IMR-90 (cell line): ENCODE measurements around the gene RDH16. TPM values are rescaled to one million over a fixed set of nuclear protein-coding genes. Genes with fewer than 3 reads are reported as not detected.

Experiments
- ATAC-seq: fragments of 200-7000 bp; cut with Tn5 transposase; 2 replicates; pipeline ENCODE4 v1.9.1; 2020; ENCODE audit warnings: low read depth, mild to moderate bottlenecking, moderate library complexity
- BruUV-seq: library from RNA; stranded (reverse); fragments of 400-500 nt; replicated peaks from 2 replicates; lab custom pipeline; 2021; lab: Mats Ljungman, UMichigan
- CTCF ChIA-PET: fragments of 300-600 bp; formaldehyde crosslinking; extraction: SDS; loops from one replicate; lab custom pipeline; 2021; ENCODE audit warnings: antibody characterized with exemption; lab: Yijun Ruan, JAX
- POLR2A ChIA-PET: fragments of 300-600 bp; sonication (Branson Sonifier 250); formaldehyde crosslinking; loops from one replicate; lab custom pipeline; 2022; ENCODE audit warnings: antibody characterized with exemption; ENCODE audit not compliant: unreplicated experiment; lab: Charles Lee
- DNase-seq: peaks from one replicate; pipeline ENCODE4 v3.0.0; 2013
- H2AFZ ChIP-seq: replicated peaks from 2 replicates; pipeline ENCODE3; 2013; ENCODE audit warnings: low read length, mild to moderate bottlenecking; ENCODE audit not compliant: poor library complexity
- H2AK5ac ChIP-seq: 2 replicates; pipeline ENCODE4 v1.6.1; 2013; ENCODE audit warnings: low read depth, low read length, inconsistent platforms
- H2AK9ac ChIP-seq: replicated peaks from 2 replicates; pipeline ENCODE3; 2013; ENCODE audit warnings: mild to moderate bottlenecking, low read depth, low read length, moderate library complexity; ENCODE audit not compliant: poor library complexity
- H2BK120ac ChIP-seq: 2 replicates; pipeline ENCODE4 v1.6.1; 2013; ENCODE audit warnings: low read depth, low read length, inconsistent platforms
- H2BK15ac ChIP-seq: 3 replicates; pipeline ENCODE4 v1.6.1; 2013; ENCODE audit warnings: low read depth, low read length, inconsistent platforms
- H2BK20ac ChIP-seq: 2 replicates; pipeline ENCODE4 v1.6.1; 2013; ENCODE audit warnings: low read depth, mild to moderate bottlenecking, inconsistent platforms, low read length, moderate library complexity
- H2BK5ac ChIP-seq: 2 replicates; pipeline ENCODE4 v1.6.1; 2013; ENCODE audit warnings: mild to moderate bottlenecking, low read depth, low read length, inconsistent platforms; ENCODE audit not compliant: poor library complexity, severe bottlenecking
- H3K14ac ChIP-seq: replicated peaks from 2 replicates; pipeline ENCODE4 v1.6.1; 2013; ENCODE audit warnings: low read depth, low read length, inconsistent platforms
- H3K18ac ChIP-seq: 2 replicates; pipeline ENCODE4 v1.6.1; 2013; ENCODE audit warnings: low read depth, low read length, control low read depth
- H3K23ac ChIP-seq: 2 replicates; pipeline ENCODE4 v1.6.1; 2013; ENCODE audit warnings: low read depth, low read length, inconsistent platforms
- H3K27ac ChIP-seq: 2 replicates; pipeline ENCODE4 v1.5.1; 2013; ENCODE audit warnings: mild to moderate bottlenecking, control low read depth, low read length; ENCODE audit not compliant: insufficient read depth
- H3K27me3 ChIP-seq: 2 replicates; pipeline ENCODE4 v1.6.1; 2013; ENCODE audit warnings: low read length; ENCODE audit not compliant: control insufficient read depth, insufficient read depth
- H3K36me3 ChIP-seq: 2 replicates; pipeline ENCODE4 v1.6.1; 2013; ENCODE audit warnings: low read length, mixed read lengths; ENCODE audit not compliant: control insufficient read depth, insufficient read depth
- H3K4ac ChIP-seq: 2 replicates; pipeline ENCODE4 v1.6.1; 2013; ENCODE audit warnings: low read depth, low read length, inconsistent platforms
- H3K4me1 ChIP-seq: 2 replicates; pipeline ENCODE4 v1.6.1; 2013; ENCODE audit warnings: low read length, mixed read lengths; ENCODE audit not compliant: control insufficient read depth, insufficient read depth
- H3K4me2 ChIP-seq: 2 replicates; pipeline ENCODE4 v1.6.1; 2013; ENCODE audit warnings: low read depth, mild to moderate bottlenecking, control low read depth, low read length, moderate library complexity
- H3K4me3 ChIP-seq: 2 replicates; pipeline ENCODE4 v1.5.1; 2013; ENCODE audit warnings: low read depth, mild to moderate bottlenecking, control low read depth, low read length, moderate library complexity; ENCODE audit not compliant: insufficient read depth
- H3K56ac ChIP-seq: 2 replicates; pipeline ENCODE4 v1.6.1; 2013; ENCODE audit warnings: low read length, inconsistent platforms; ENCODE audit not compliant: insufficient read depth; ENCODE audit errors: extremely low read depth
- H3K79me1 ChIP-seq, 2 experiments: 2 replicates each; pipeline ENCODE4 v1.6.1; 2013; ENCODE audit warnings: low read length in 2 of 2, inconsistent platforms in 1 of 2, low read depth in 1 of 2
- H3K9ac ChIP-seq: 2 replicates; pipeline ENCODE4 v1.6.1; 2013; ENCODE audit warnings: low read depth, low read length, control low read depth
- H3K9me1 ChIP-seq: 2 replicates; pipeline ENCODE4 v1.6.1; 2013; ENCODE audit warnings: low read length, inconsistent platforms; ENCODE audit not compliant: insufficient read depth
- H3K9me3 ChIP-seq: 2 replicates; pipeline ENCODE4 v1.6.1; 2013; ENCODE audit warnings: low read length; ENCODE audit not compliant: control insufficient read depth, insufficient read depth
- H4K20me1 ChIP-seq: 2 replicates; pipeline ENCODE4 v1.6.1; 2013; ENCODE audit warnings: low read length, inconsistent platforms; ENCODE audit not compliant: insufficient read depth
- H4K5ac ChIP-seq: 2 replicates; pipeline ENCODE4 v1.6.1; 2013; ENCODE audit warnings: mild to moderate bottlenecking, low read depth, low read length, control low read depth
- H4K8ac ChIP-seq, 2 experiments: 2 replicates each; pipeline ENCODE4 v1.6.1; 2013; ENCODE audit warnings: low read depth in 2 of 2, low read length in 2 of 2, control low read depth in 1 of 2, inconsistent platforms in 1 of 2
- H4K91ac ChIP-seq: 2 replicates; pipeline ENCODE4 v1.6.1; 2013; ENCODE audit warnings: low read depth, low read length, inconsistent platforms; ENCODE audit not compliant: insufficient read depth
- BHLHE40 ChIP-seq: fragments of 150-350 bp; IDR thresholded peaks from 2 replicates; pipeline ENCODE4 v1.6.1; 2016; ENCODE audit warnings: mild to moderate bottlenecking, low read depth, low read length
- CEBPB ChIP-seq: IDR thresholded peaks from 2 replicates; pipeline ENCODE4 v1.6.1; 2012; ENCODE audit warnings: low read depth, low read length, improper control_type of control experiment
- CHD1 ChIP-seq: IDR thresholded peaks from 2 replicates; pipeline ENCODE4 v1.6.1; 2012; ENCODE audit warnings: low read depth, low read length, improper control_type of control experiment
- CTCF ChIP-seq: conservative IDR thresholded peaks from 2 replicates; pipeline ENCODE4 v1.5.1; 2012; ENCODE audit warnings: mild to moderate bottlenecking, low read depth, low read length, improper control_type of control experiment
- ELK1 ChIP-seq: fragments of 150-350 bp; IDR thresholded peaks from 2 replicates; pipeline ENCODE4 v1.6.1; 2016; ENCODE audit warnings: low read depth, mild to moderate bottlenecking, low read length, moderate library complexity, borderline replicate concordance
- FOS ChIP-seq: fragments of 150-350 bp; IDR thresholded peaks from 2 replicates; pipeline ENCODE4 v1.6.1; 2016; ENCODE audit warnings: low read depth, low read length
- MAFK ChIP-seq: IDR thresholded peaks from 2 replicates; pipeline ENCODE4 v1.6.1; 2012; ENCODE audit warnings: low read depth, low read length, improper control_type of control experiment
- MAZ ChIP-seq: IDR thresholded peaks from 2 replicates; pipeline ENCODE4 v1.6.1; 2012; ENCODE audit warnings: low read depth, mild to moderate bottlenecking, low read length, improper control_type of control experiment, moderate library complexity, borderline replicate concordance
- MXI1 ChIP-seq: IDR thresholded peaks from 2 replicates; pipeline ENCODE4 v1.6.1; 2012; ENCODE audit warnings: low read depth, mild to moderate bottlenecking, low read length, moderate library complexity, borderline replicate concordance
- NFE2L2 ChIP-seq: fragments of 150-350 bp; IDR thresholded peaks from 2 replicates; pipeline ENCODE4 v1.6.1; 2016; ENCODE audit warnings: low read depth, mild to moderate bottlenecking, low read length
- POLR2A ChIP-seq: IDR thresholded peaks from 2 replicates; pipeline ENCODE4 v1.6.1; 2012; ENCODE audit warnings: mild to moderate bottlenecking, low read depth, low read length
- RAD21 ChIP-seq: IDR thresholded peaks from 2 replicates; pipeline ENCODE4 v1.6.1; 2012; ENCODE audit warnings: low read length, improper control_type of control experiment
- RCOR1 ChIP-seq: IDR thresholded peaks from 2 replicates; pipeline ENCODE4 v1.6.1; 2012; ENCODE audit warnings: mild to moderate bottlenecking, low read length, improper control_type of control experiment; ENCODE audit not compliant: insufficient replicate concordance
- RFX5 ChIP-seq: IDR thresholded peaks from 2 replicates; pipeline ENCODE4 v1.8.0; 2012; ENCODE audit warnings: low read depth, mild to moderate bottlenecking, low read length, moderate library complexity
- SMC3 ChIP-seq: fragments of 150-350 bp; IDR thresholded peaks from 2 replicates; pipeline ENCODE4 v1.6.1; 2016; ENCODE audit warnings: low read depth, mild to moderate bottlenecking, antibody characterized with exemption, low read length, moderate library complexity
- USF2 ChIP-seq: fragments of 150-350 bp; IDR thresholded peaks from 2 replicates; pipeline ENCODE4 v1.6.1; 2017; ENCODE audit warnings: mild to moderate bottlenecking, antibody characterized with exemption, low read length, low read depth
- WGBS, 2 experiments: methylation state at CpG; one replicate each; pipeline versions ENCODE4 v1.1.5 to v1.1.7; 2013; ENCODE audit warnings: missing lambda C conversion rate in 2 of 2; ENCODE audit not compliant: insufficient read length in 1 of 2; ENCODE audit errors: extremely low coverage in 2 of 2; 5-methylcytosine and 5-hydroxymethylcytosine counted together
- dilution Hi-C: fragments of 300-500 bp; cut with HindIII; formaldehyde crosslinking; loops from one replicate; pipeline ENCODE4 v1.14.3; 2018; ENCODE audit warnings: low sequenced_read_pairs; ENCODE audit not compliant: unreplicated experiment
- in situ Hi-C: fragments of 300-500 bp; cut with MboI; formaldehyde crosslinking; loops from 3 replicates; pipeline ENCODE4 v1.14.3; 2019; ENCODE audit warnings: low sequenced_read_pairs, inconsistent platforms, mixed read lengths
- intact Hi-C: fragments of 100-400 bp; cut with micrococcal nuclease; formaldehyde crosslinking; loops from 2 replicates; pipeline ENCODE4 v1.10.0; 2022
- polyA plus RNA-seq, 3 experiments: library from polyadenylated mRNA; depleted of rRNA; stranded (reverse); fragments of >200 nt; gene quantifications; 2 replicates each; pipeline ENCODE4 v1.2.3, GENCODE V29; 2012; ENCODE audit warnings: low replicate concordance in 1 of 3
- total RNA-seq: library from RNA; depleted of rRNA; stranded (reverse); fragments of >200 nt; gene quantifications from 2 replicates; pipeline ENCODE4 v1.2.3, GENCODE V29; 2012

Gene RDH16
- total and polyA plus RNA-seq, 2 of the 4 experiments (the other 2 are of a cell fraction), result not detected

- Histone ChIP-seq H2BK120ac (no peak overlapping the region), H2AK5ac (no peak overlapping the region), H3K4me2 (no peak overlapping the region), H3K79me1 (no peaks in the 10 kb centered on the region), H2BK20ac (no peak overlapping the region), H3K56ac (no peak overlapping the region), H4K8ac (no peak overlapping the region), H2AK9ac (no peak overlapping the region), H3K14ac (no peak overlapping the region), H2BK15ac (no peak overlapping the region), H3K27me3 (0 out of 2 replicates have a peak, but pooled peaks cover 2% of the 10 kb centered on the region), H3K23ac (no peak overlapping the region), H3K9me3 (peaks cover 13% of the 10 kb centered on the region), H3K9ac (no peak overlapping the region), H3K4ac (no peak overlapping the region), H2AFZ (no peak overlapping the region), H3K9me1 (no peaks in the 10 kb centered on the region), H3K4me3 (no peak overlapping the region), H3K36me3 (no peaks in the 10 kb centered on the region), H3K4me1 (no peaks in the 10 kb centered on the region), H3K18ac (no peak overlapping the region), H3K27ac (no peak overlapping the region), H4K5ac (no peak overlapping the region), H4K91ac (no peak overlapping the region), H4K20me1 (no peaks in the 10 kb centered on the region), H2BK5ac (no peak overlapping the region)
- no CpG with 5 or more reads among the region's 1 CpG for WGBS, 2 experiments
- CTCF ChIA-PET, result no interaction called here
- intact Hi-C loops (no loop called here), dilution Hi-C loops (no loop called here), in situ Hi-C loops (no loop called here)
- DNase-seq, result no peak
- ATAC-seq, result no peak
- BruUV-seq, result no TSS peak
- TF ChIP-seq FOS, result no peak
- no peak for TF ChIP-seq ELK1
- TF ChIP-seq RCOR1, result no peak
- no peak for TF ChIP-seq POLR2A
- TF ChIP-seq CHD1, result no peak
- no peak for TF ChIP-seq CTCF
- TF ChIP-seq MAFK, result no peak
- no peak for TF ChIP-seq NFE2L2
- TF ChIP-seq BHLHE40, result no peak
- TF ChIP-seq MXI1, result no peak
- TF ChIP-seq USF2, result no peak
- TF ChIP-seq SMC3, result no peak
- TF ChIP-seq CEBPB, result no peak
- no peak for TF ChIP-seq RAD21
- TF ChIP-seq RFX5, result no peak
- no peak for TF ChIP-seq MAZ
- POLR2A ChIA-PET, result no interaction called here
Measured at GRCh38 chr12:56905852-56906251, 51.6 kb downstream of the RDH16 start.
